Measurements from ENCODE around the gene ANAPC4.
"Not testable (repeated sequence)": the region's sequence is repeated elsewhere in the genome, so short reads cannot be mapped to it uniquely, and the experiment has no call there.

Gene ANAPC4

DNA sequence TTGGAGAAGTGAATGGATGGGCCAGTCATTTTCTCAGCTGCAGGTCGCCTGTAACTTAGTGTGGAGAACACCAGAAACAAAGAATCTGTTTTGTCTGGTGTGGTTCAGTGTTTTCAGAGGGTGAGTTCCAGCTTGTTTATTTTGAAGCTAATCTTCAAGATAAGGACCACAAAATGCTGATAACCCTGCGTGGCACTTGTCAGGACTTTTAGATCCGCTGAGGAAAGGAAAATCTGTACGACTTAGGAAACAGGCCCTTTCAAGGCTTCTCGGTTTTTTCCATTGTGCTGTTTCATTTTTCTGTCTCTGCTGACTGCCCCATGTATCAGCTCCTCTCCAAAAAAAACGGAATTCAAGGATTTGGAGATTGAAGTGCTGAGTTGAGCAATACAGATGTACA, 8.7 kb upstream of the ANAPC4 start:
- H3K9me3 ChIP-seq, result no peaks in the 10 kb centered on the region
- TF ChIP-seq, protein P1, sequence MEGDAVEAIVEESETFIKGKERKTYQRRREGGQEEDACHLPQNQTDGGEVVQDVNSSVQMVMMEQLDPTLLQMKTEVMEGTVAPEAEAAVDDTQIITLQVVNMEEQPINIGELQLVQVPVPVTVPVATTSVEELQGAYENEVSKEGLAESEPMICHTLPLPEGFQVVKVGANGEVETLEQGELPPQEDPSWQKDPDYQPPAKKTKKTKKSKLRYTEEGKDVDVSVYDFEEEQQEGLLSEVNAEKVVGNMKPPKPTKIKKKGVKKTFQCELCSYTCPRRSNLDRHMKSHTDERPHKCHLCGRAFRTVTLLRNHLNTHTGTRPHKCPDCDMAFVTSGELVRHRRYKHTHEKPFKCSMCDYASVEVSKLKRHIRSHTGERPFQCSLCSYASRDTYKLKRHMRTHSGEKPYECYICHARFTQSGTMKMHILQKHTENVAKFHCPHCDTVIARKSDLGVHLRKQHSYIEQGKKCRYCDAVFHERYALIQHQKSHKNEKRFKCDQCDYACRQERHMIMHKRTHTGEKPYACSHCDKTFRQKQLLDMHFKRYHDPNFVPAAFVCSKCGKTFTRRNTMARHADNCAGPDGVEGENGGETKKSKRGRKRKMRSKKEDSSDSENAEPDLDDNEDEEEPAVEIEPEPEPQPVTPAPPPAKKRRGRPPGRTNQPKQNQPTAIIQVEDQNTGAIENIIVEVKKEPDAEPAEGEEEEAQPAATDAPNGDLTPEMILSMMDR (IDR thresholded peaks at IDR 0.05), result no peak
- no peak overlapping the region for H3K27ac ChIP-seq

DNA sequence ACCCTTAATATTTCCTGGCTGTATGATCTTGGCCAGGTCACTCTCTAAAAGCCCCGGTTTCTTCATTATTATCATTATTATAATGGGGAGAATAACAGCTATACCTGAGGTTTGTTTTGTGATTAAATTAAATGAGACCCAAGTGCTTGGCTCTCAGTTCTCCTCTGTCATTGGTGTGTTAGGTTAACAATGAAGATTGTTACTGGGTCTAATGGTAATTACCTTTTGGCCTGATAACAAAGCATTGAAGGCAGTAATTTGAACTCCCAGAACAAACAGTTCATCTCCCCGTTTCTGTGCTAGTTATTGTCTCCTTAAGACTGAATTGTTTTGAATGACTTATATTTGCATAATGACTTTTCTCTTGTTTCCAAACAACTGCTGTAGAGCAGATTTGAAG, 6.8 kb upstream of the ANAPC4 start:
- H3K36me3 ChIP-seq, result no peaks in the 10 kb centered on the region
- no peak overlapping the region for H3K4me3 ChIP-seq (ENCODE audit: low read depth in 1 of 2, low read length in 1 of 2)
- no peaks in the 10 kb centered on the region for H3K4me1 ChIP-seq (ENCODE audit: control insufficient read depth in 1 of 2, insufficient read depth in 1 of 2, low read depth in 1 of 2, low read length in 1 of 2)
- peaks cover 3% of the 10 kb centered on the region for H3K27me3 ChIP-seq
- no peak overlapping the region for H3K27ac ChIP-seq
- TF ChIP-seq, protein P1 (IDR thresholded peaks at IDR 0.05), result no peak
- H3K9me3 ChIP-seq, result no peaks in the 10 kb centered on the region

More for the DNA sequence above, 8.7 kb upstream of the ANAPC4 start:
- H3K4me3 ChIP-seq (ENCODE audit: low read depth in 1 of 2, low read length in 1 of 2), result no peak overlapping the region
- no peaks in the 10 kb centered on the region for H3K36me3 ChIP-seq
- no peaks in the 10 kb centered on the region for H3K27me3 ChIP-seq
- H3K4me1 ChIP-seq (ENCODE audit: control insufficient read depth in 1 of 2, insufficient read depth in 1 of 2, low read depth in 1 of 2, low read length in 1 of 2), result no peaks in the 10 kb centered on the region

DNA sequence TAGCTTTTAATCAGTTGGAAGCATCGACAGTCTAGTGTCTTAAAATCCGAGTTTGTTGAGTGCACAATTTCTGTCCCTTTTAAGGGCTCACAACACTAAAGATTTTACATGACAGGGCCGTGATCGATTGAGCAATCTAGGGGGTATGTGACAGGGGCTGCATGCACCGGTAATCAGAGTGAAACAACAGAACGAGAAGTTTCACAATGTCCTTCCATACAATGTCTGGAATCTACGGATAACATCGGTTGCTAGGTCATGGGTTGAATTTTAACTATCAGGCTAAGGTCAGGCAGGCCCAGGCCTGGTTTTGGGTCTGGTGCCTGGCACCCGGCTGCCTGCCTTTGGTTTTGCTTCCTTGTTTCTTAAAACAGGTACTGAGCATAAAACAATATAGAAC, 4.5 kb upstream of the ANAPC4 start:
- not testable (repeated sequence) for H3K4me3 ChIP-seq (ENCODE audit: low read depth in 1 of 2, low read length in 1 of 2); H3K27ac ChIP-seq; H3K9me3 ChIP-seq; H3K4me1 ChIP-seq (ENCODE audit: control insufficient read depth in 1 of 2, insufficient read depth in 1 of 2, low read depth in 1 of 2, low read length in 1 of 2); H3K36me3 ChIP-seq; H3K27me3 ChIP-seq

DNA sequence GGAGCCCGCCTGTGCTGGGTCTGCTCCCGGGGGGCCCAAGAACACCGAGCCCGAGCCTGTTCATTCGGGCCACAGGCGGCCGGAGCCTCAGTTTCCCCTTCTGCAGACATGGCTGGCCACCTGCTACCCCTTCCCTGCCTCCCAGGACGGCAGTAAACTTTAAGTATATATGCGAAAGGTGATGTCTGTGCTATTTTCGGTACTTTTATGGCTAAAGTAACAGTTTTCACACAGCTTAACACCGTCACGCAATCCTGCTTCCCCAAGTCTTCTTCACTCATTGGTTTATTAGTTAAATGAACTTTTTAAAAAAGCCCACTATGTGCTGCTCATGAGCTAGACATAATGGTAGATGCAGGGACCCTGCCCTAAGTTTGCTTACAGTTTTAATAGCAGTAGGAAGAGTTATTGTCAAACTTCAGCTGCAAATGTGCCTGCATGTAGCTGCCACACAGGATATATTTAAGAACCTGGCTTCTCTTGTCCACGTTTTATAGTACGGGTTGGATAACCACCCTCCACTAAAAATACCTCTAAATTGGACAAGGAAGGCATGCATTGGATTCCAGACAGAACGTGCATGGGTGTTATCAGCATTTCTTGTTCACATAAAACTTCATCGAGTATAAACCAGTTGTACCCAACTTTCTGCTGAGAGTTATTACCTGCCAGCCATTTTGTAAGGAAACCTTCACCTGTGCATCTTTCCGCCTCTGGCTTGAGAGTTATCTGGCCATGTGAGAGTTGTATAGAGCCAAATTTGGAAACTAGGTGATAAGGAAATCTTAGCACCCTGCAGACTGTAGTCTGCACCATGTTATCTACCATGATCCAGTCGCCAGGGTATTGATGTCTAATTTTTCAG, 741 bp downstream of the ANAPC4 start:
- Histone ChIP-seq H3K9me3 (no peaks in the 10 kb centered on the region), H3K36me3 (peaks cover 19% of the 10 kb centered on the region), H3K4me1 (ENCODE audit: control insufficient read depth in 1 of 2, insufficient read depth in 1 of 2, low read depth in 1 of 2, low read length in 1 of 2) (peaks cover 20 to 22% of the 10 kb centered on the region in 2 experiments), H3K27me3 (peaks cover 8% of the 10 kb centered on the region), H3K27ac (peak overlapping the region; percentile 66), H3K4me3 (ENCODE audit: low read depth in 1 of 2, low read length in 1 of 2) (peak overlapping the region; percentile 85 to 89)
- TF ChIP-seq, protein P1 (IDR thresholded peaks at IDR 0.05), result no peak

DNA sequence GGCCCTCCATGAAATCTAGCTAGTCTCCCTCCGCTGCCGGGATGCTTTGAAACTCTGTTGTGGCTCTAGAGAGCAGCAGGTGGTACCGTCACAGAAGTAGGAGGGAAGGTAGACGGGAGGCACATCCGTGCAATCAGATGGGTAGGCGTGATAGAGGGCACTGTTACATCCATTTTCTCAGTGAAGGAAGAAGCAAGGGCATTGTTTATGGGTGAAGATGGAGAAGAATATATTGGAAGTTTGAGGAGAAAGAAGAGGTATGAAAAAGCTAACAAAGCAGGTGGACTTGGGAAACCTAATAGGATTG, 1.3 kb downstream of the ANAPC4 start:
- Histone ChIP-seq H3K27ac (no peak overlapping the region), H3K9me3 (no peaks in the 10 kb centered on the region), H3K4me1 (ENCODE audit: control insufficient read depth in 1 of 2, insufficient read depth in 1 of 2, low read depth in 1 of 2, low read length in 1 of 2) (peaks cover 20 to 22% of the 10 kb centered on the region in 2 experiments), H3K36me3 (peaks cover 25% of the 10 kb centered on the region), H3K4me3 (ENCODE audit: low read depth in 1 of 2, low read length in 1 of 2) (no peak overlapping the region), H3K27me3 (peaks cover 8% of the 10 kb centered on the region)
- TF ChIP-seq, protein P1 (IDR thresholded peaks at IDR 0.05), result no peak

DNA sequence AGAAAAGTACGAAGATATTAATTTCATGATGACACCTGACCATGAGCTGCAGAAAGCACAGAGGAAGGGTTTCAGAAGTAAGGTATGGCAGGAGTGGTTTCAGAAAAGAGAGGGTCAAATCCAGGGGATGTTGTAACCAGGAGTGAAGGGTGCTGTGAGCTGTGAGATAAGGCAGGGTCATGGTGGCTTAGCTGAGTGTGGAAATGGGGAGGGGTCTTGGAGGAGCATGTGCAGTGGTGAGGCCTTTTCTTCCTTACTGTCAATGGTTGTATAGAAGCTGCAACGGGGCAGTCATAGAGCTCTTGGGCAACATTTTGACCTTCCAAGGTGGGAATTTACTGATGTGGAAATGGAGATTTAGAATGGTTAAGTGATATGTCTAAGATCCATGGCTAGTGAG, 2.5 kb downstream of the ANAPC4 start:
- Histone ChIP-seq H3K27ac (no peak overlapping the region), H3K9me3 (no peaks in the 10 kb centered on the region), H3K36me3 (peaks cover 37% of the 10 kb centered on the region), H3K27me3 (peaks cover 8% of the 10 kb centered on the region), H3K4me3 (ENCODE audit: low read depth in 1 of 2, low read length in 1 of 2) (no peak overlapping the region), H3K4me1 (ENCODE audit: control insufficient read depth in 1 of 2, insufficient read depth in 1 of 2, low read depth in 1 of 2, low read length in 1 of 2) (peaks cover 20 to 22% of the 10 kb centered on the region in 2 experiments)
- TF ChIP-seq, protein P1 (IDR thresholded peaks at IDR 0.05), result no peak
